ENCODE measurements around the gene P2RY11.

GRCh38 chr19:10158485-10158884, 47.0 kb downstream of the P2RY11 start:
- TF ChIP-seq ELF4 (IDR thresholded peaks at IDR 0.05) = no peak
- TF ChIP-seq FOXA1 (IDR thresholded peaks at IDR 0.05) = no peak
- TF ChIP-seq NFRKB (IDR thresholded peaks at IDR 0.05) = no peak
- TF ChIP-seq TARDBP (IDR thresholded peaks at IDR 0.05) = no peak
- no peak for TF ChIP-seq SUZ12 (IDR thresholded peaks at IDR 0.05)
- no peak for TF ChIP-seq FOXM1 (IDR thresholded peaks at IDR 0.05; ENCODE audit: borderline replicate concordance)
- TF ChIP-seq SP1 (IDR thresholded peaks at IDR 0.05) = no peak
- TF ChIP-seq BHLHE40 (IDR thresholded peaks at IDR 0.05; ENCODE audit: borderline replicate concordance) = no peak
- TF ChIP-seq HDGF (IDR thresholded peaks at IDR 0.05; ENCODE audit: borderline replicate concordance) = no peak
- no peak for TF ChIP-seq LEF1 (IDR thresholded peaks at IDR 0.05; ENCODE audit: borderline replicate concordance)
- TF ChIP-seq L3MBTL2 (conservative IDR thresholded peaks at IDR 0.05) = no peak
- no peak for TF ChIP-seq ZNF384 (IDR thresholded peaks at IDR 0.05)
- TF ChIP-seq ARNT (IDR thresholded peaks at IDR 0.05) = no peak

All from HEK293T (cell line).